WTC11 (cell line): ENCODE data around the gene ATP5ME. TPM values are rescaled to one million over a fixed set of nuclear protein-coding genes. Genes with fewer than 3 reads are reported as not detected.

Source experiments
- ATAC-seq: fragments of 200-7000 bp; cut with Tn5 transposase; 2 replicates; pipeline ENCODE4 v1.10.0; 2021; ENCODE audit warnings: mild to moderate bottlenecking, moderate library complexity
- CTCF ChIA-PET: fragments of 300-600 bp; sonication (Branson Sonifier 250); formaldehyde crosslinking; loops from one replicate; lab custom pipeline; 2021; ENCODE audit warnings: antibody characterized with exemption; lab: Charles Lee
- POLR2A ChIA-PET: fragments of 350-600 bp; sonication (Branson Sonifier 250); formaldehyde crosslinking; loops from one replicate; lab custom pipeline; 2021; ENCODE audit warnings: antibody characterized with exemption; lab: Charles Lee
- DNase-seq: peaks from one replicate; pipeline ENCODE4 v3.0.0; 2021; ENCODE audit warnings: low spot score
- H3K27ac Mint-ChIP-seq: 2 replicates; pipeline ENCODE4 v1.8.0; 2021; ENCODE audit warnings: mixed read lengths
- H3K27me3 Mint-ChIP-seq: 2 replicates; pipeline ENCODE4 v1.8.0; 2021; ENCODE audit warnings: low read depth, mild to moderate bottlenecking, moderate library complexity, mixed read lengths
- H3K36me3 Mint-ChIP-seq: 2 replicates; pipeline ENCODE4 v1.8.0; 2021; ENCODE audit warnings: mixed read lengths
- H3K4me1 Mint-ChIP-seq: 2 replicates; pipeline ENCODE4 v1.8.0; 2022; ENCODE audit warnings: mixed read lengths
- H3K4me3 Mint-ChIP-seq: 2 replicates; pipeline ENCODE4 v1.8.0; 2021; ENCODE audit warnings: mild to moderate bottlenecking, moderate library complexity, mixed read lengths
- H3K9me3 Mint-ChIP-seq: 2 replicates; pipeline ENCODE4 v1.8.0; 2021; ENCODE audit warnings: mixed read lengths
- AFF4 ChIP-seq: sonication (generic); formaldehyde crosslinking; IDR thresholded peaks from 2 replicates; pipeline ENCODE4 v1.8.1; 2023; ENCODE audit warnings: mild to moderate bottlenecking, missing genetic modification reagents, borderline replicate concordance
- EMX1 ChIP-seq: fragments of 250-450 bp; sonication (Bioruptor Pico); IDR thresholded peaks from 2 replicates; pipeline ENCODE4 v1.8.0; 2021; ENCODE audit warnings: mild to moderate bottlenecking
- FOXJ3 ChIP-seq: sonication (generic); formaldehyde crosslinking; IDR thresholded peaks from 2 replicates; pipeline ENCODE4 v1.9.0; 2021; ENCODE audit warnings: missing genetic modification reagents, mild to moderate bottlenecking, borderline replicate concordance
- GABPB1 ChIP-seq: sonication (generic); formaldehyde crosslinking; IDR thresholded peaks from 2 replicates; pipeline ENCODE4 v1.8.1; 2023; ENCODE audit warnings: mild to moderate bottlenecking, missing genetic modification reagents
- HMGA2 ChIP-seq: fragments of 250-450 bp; sonication (Bioruptor Pico); IDR thresholded peaks from 2 replicates; pipeline ENCODE4 v1.4.0; 2021; ENCODE audit warnings: mild to moderate bottlenecking, moderate library complexity
- HMGXB4 ChIP-seq: sonication (generic); formaldehyde crosslinking; IDR thresholded peaks from 2 replicates; pipeline ENCODE4 v1.8.1; 2023; ENCODE audit warnings: mild to moderate bottlenecking, moderate library complexity, missing genetic modification reagents
- IRF1 ChIP-seq: sonication (generic); formaldehyde crosslinking; IDR thresholded peaks from 2 replicates; pipeline ENCODE4 v1.8.0; 2023; ENCODE audit warnings: missing genetic modification reagents
- IRF2 ChIP-seq: sonication (generic); formaldehyde crosslinking; IDR thresholded peaks from 2 replicates; pipeline ENCODE4 v1.8.0; 2022; ENCODE audit warnings: low read depth, missing genetic modification reagents, borderline replicate concordance
- NR2C2 ChIP-seq: sonication (generic); formaldehyde crosslinking; IDR thresholded peaks from 2 replicates; pipeline ENCODE4 v1.8.0; 2022; ENCODE audit warnings: mild to moderate bottlenecking, missing genetic modification reagents
- SMAD4 ChIP-seq: sonication (generic); formaldehyde crosslinking; IDR thresholded peaks from 2 replicates; pipeline ENCODE4 v1.8.0; 2022; ENCODE audit warnings: mild to moderate bottlenecking, missing genetic modification reagents
- TEAD1 ChIP-seq: sonication (generic); formaldehyde crosslinking; IDR thresholded peaks from 2 replicates; pipeline ENCODE4 v1.8.0; 2022; ENCODE audit warnings: mild to moderate bottlenecking, missing genetic modification reagents
- ZNF138 ChIP-seq: sonication (generic); formaldehyde crosslinking; conservative IDR thresholded peaks from 2 replicates; pipeline ENCODE4 v1.8.1; 2022; ENCODE audit warnings: mild to moderate bottlenecking, moderate library complexity, missing genetic modification reagents
- ZNF219 ChIP-seq: sonication (generic); formaldehyde crosslinking; IDR thresholded peaks from 2 replicates; pipeline ENCODE4 v1.8.0; 2023; ENCODE audit warnings: missing genetic modification reagents, mild to moderate bottlenecking, borderline replicate concordance
- ZNF423 ChIP-seq: fragments of 250-450 bp; sonication (Bioruptor Pico); IDR thresholded peaks from 2 replicates; pipeline ENCODE4 v2.1.2; 2022; ENCODE audit warnings: mild to moderate bottlenecking, moderate library complexity
- total RNA-seq: library from RNA; stranded (reverse); gene quantifications from 3 replicates; pipeline ENCODE4 v1.2.3, GENCODE V29; 2021
- TF ChIP-seq, protein P1 (sequence below): fragments of 250-450 bp; sonication (Bioruptor Pico); IDR thresholded peaks from 2 replicates; pipeline ENCODE4 v2.1.2; 2022; ENCODE audit warnings: mild to moderate bottlenecking, moderate library complexity
- TF ChIP-seq, protein P2 (sequence below): sonication (generic); formaldehyde crosslinking; conservative IDR thresholded peaks from 2 replicates; pipeline ENCODE4 v1.8.1; 2022; ENCODE audit warnings: mild to moderate bottlenecking, missing genetic modification reagents
- TF ChIP-seq, protein P3 (sequence below): sonication (generic); formaldehyde crosslinking; IDR thresholded peaks from 2 replicates; pipeline ENCODE4 v1.8.1; 2022; ENCODE audit warnings: low read depth, missing genetic modification reagents, borderline replicate concordance

ATP5ME gene
- total RNA-seq, 1 experiment from 2014 or later = 468 TPM

DNA sequence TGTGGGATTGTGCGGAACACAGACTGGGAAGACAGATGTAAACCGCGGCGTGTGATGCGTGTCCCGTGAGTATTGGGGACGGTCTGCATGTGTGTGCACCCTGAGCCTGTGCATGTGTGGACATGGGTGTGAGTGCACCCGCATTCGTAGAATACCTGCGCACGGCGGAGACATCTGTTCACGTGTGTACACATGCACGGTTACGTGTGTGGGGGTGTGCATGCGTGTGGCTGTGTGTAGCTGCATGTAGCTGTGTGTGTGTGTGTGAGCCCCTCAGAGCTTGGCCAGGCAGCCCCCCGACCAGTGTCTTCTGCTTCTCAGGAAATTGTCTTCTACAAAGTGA is 19.6 kb downstream of the ATP5ME start:
- H3K27me3 Mint-ChIP-seq = peaks cover 3% of the 10 kb centered on the region; the same call in 1 of the 2 replicates
- TF ChIP-seq, protein P1, sequence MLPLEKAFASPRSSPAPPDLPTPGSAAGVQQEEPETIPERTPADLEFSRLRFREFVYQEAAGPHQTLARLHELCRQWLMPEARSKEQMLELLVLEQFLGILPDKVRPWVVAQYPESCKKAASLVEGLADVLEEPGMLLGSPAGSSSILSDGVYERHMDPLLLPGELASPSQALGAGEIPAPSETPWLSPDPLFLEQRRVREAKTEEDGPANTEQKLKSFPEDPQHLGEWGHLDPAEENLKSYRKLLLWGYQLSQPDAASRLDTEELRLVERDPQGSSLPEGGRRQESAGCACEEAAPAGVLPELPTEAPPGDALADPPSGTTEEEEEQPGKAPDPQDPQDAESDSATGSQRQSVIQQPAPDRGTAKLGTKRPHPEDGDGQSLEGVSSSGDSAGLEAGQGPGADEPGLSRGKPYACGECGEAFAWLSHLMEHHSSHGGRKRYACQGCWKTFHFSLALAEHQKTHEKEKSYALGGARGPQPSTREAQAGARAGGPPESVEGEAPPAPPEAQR (CRISPR knock-in tag) = no peak
- no peak for TF ChIP-seq GABPB1 (CRISPR knock-in tag)
- TF ChIP-seq HMGA2 = no peak
- ChIA-PET CTCF (no interaction called here), POLR2A (no interaction called here)
- no peak overlapping the region for H3K27ac Mint-ChIP-seq
- H3K4me1 Mint-ChIP-seq = no peaks in the 10 kb centered on the region
- H3K36me3 Mint-ChIP-seq = peaks cover 3% of the 10 kb centered on the region; the same call in 1 of the 2 replicates
- no peak overlapping the region for H3K4me3 Mint-ChIP-seq
- DNase-seq = no peak
- ATAC-seq = no peak
- H3K9me3 Mint-ChIP-seq = peaks cover 4% of the 10 kb centered on the region; the same call in 1 of the 2 replicates

DNA sequence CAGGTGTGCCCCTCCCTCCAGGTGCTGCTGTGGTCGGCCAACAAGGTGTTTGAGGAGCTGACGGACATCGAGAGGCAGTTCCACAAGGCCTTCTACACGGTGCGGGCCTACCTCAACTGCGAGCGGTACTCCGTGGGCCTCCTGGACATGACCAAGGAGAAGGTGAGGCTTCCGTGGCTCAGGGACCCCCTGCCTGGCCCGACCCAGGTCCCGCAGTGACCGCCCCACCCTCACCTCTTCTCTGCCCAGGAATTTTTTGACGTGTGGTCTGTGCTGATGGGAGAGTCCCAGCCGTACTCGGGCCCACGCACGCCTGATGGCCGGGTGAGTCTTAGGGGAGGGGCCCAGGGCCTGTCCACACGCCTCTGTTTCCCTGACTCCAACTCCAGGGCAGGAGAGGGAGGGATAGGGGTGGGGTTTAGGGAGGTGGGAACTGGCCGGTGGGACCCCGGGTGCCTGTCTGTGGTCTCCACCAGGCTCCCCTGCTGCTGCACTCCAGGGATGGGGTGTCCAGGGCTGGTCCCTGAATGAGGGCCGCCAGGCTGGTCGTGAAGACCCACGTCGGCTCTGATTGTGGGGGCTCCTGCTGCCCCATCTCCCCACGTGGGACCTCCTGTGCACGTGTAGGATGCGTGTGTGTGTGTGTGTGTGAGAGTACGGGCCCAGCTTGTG is 20.1 kb downstream of the ATP5ME start:
- no peak for ATAC-seq
- Mint-ChIP-seq H3K27ac (no peak overlapping the region), H3K4me3 (no peak overlapping the region), H3K36me3 (no peaks in the 10 kb centered on the region), H3K27me3 (peaks cover 3% of the 10 kb centered on the region; the same call in 1 of the 2 replicates), H3K4me1 (no peaks in the 10 kb centered on the region), H3K9me3 (no peaks in the 10 kb centered on the region)
- CTCF ChIA-PET = interaction anchor here (1.4 kb wide), 1 partner anchor 20 kb away, joined by 3 read pairs; the partner anchor contains the start of gene ATP5ME
- no peak for DNase-seq
- POLR2A ChIA-PET = interaction anchor here (0.5 kb wide), 1 partner anchor 9 kb away, joined by 3 read pairs; no protein-coding TSS in a partner anchor
- no peak for TF ChIP-seq ZNF423 (CRISPR knock-in tag)

DNA sequence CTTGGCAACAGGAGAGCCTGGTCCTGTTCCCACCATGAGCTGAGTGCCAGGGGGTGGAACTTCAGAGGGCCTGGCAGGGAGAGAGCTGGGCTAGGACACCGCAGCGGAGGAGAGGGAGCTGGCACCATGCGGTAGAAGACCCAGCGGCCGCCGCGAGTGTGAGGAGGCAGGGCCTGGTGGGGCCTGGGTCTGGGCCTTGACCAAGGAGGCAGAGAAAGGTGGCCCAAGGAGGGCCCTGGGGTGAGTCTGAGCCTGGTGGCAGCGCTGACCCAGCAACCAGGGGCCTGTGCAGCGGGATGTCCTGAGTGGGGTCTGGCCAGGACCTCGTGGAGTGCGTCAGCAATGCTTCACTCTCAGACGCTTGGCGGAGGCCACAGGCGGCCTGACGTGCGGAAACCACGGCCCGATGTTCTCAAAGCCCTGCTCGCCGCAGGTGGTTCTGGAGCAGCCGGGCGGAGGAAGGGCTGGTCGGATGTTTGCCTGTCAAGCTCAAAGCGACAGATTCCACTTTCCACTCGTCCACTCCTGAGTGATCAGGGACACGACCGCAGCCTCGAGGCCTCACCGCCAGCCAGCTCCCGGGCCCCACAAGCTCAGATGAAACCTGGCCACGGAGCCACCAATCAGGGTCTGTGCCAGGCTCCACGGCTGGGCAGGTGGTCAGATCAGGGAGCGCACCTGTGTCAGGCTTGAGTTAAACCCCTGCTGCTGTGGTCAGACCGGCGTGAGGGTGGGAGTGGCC is 20.8 kb downstream of the ATP5ME start:
- 0 out of 2 replicates have a peak, but pooled peaks cover 2% of the 10 kb centered on the region for H3K4me1 Mint-ChIP-seq
- H3K4me3 Mint-ChIP-seq = no peak overlapping the region
- no peak overlapping the region for H3K27ac Mint-ChIP-seq
- POLR2A ChIA-PET = interaction anchor here (0.5 kb wide), 1 partner anchor 10 kb away, joined by 3 read pairs; no protein-coding TSS in a partner anchor
- peaks cover 3% of the 10 kb centered on the region; the same call in 1 of the 2 replicates for H3K27me3 Mint-ChIP-seq
- no peaks in the 10 kb centered on the region for H3K36me3 Mint-ChIP-seq
- TF ChIP-seq SMAD4 (no peak), NR2C2 (CRISPR knock-in tag) (no peak), HMGXB4 (CRISPR knock-in tag) (no peak), AFF4 (CRISPR knock-in tag) (no peak), FOXJ3 (CRISPR knock-in tag) (no peak), EMX1 (CRISPR knock-in tag) (no peak), ZNF219 (CRISPR knock-in tag) (no peak), ZNF138 (no peak), TEAD1 (CRISPR knock-in tag) (no peak), IRF2 (no peak), IRF1 (CRISPR knock-in tag) (no peak)
- TF ChIP-seq, protein P2, sequence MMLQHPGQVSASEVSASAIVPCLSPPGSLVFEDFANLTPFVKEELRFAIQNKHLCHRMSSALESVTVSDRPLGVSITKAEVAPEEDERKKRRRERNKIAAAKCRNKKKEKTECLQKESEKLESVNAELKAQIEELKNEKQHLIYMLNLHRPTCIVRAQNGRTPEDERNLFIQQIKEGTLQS (CRISPR knock-in tag) = no peak
- TF ChIP-seq, protein P3, sequence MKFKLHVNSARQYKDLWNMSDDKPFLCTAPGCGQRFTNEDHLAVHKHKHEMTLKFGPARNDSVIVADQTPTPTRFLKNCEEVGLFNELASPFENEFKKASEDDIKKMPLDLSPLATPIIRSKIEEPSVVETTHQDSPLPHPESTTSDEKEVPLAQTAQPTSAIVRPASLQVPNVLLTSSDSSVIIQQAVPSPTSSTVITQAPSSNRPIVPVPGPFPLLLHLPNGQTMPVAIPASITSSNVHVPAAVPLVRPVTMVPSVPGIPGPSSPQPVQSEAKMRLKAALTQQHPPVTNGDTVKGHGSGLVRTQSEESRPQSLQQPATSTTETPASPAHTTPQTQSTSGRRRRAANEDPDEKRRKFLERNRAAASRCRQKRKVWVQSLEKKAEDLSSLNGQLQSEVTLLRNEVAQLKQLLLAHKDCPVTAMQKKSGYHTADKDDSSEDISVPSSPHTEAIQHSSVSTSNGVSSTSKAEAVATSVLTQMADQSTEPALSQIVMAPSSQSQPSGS (CRISPR knock-in tag) = no peak
- no peak for DNase-seq
- CTCF ChIA-PET = interaction anchor here (0.6 to 1.4 kb wide), 2 partner anchors 21 to 60 kb away, joined by 3 to 4 read pairs; partner anchors contain the start of gene ATP5ME
- no peaks in the 10 kb centered on the region for H3K9me3 Mint-ChIP-seq
- no peak for ATAC-seq
